NOMO-1 (cell line): ENCODE measurements around the gene PDSS1.
A peak's percentile ranks its signal among the peaks of the same experiment; 100 is the strongest.
"Not testable (repeated sequence)": the region's sequence is repeated elsewhere in the genome, so short reads cannot be mapped to it uniquely, and the experiment has no call there.

ENCODE experiments used
- DNase-seq, 2 experiments: peaks; one replicate each; lab custom pipeline; 2025; ENCODE audit not compliant: unreplicated experiment in 2 of 2; lab: John Stamatoyannopoulos, UW

Gene PDSS1

GRCh38 chr10:26697163-26697921 is at the start of gene PDSS1:
TSS of gene PDSS1 (plus strand) at chr10:26697701. CDS start at chr10:26697712, 11 bp downstream.
- DNase-seq: peak; percentile 69 to 86

- DNase-seq: not testable (repeated sequence)
Observed at GRCh38 chr10:26648245-26648636, 49.3 kb upstream of the PDSS1 start.

GRCh38 chr10:26650406-26650805 is 47.1 kb upstream of the PDSS1 start:
- DNase-seq: no peak

GRCh38 chr10:26651476-26651875 is 46.0 kb upstream of the PDSS1 start:
- DNase-seq: not testable (repeated sequence)

- DNase-seq: no peak
Observed at GRCh38 chr10:26653004-26653403, 44.5 kb upstream of the PDSS1 start.

- DNase-seq: no peak
Observed at GRCh38 chr10:26655746-26656145, 41.8 kb upstream of the PDSS1 start.

- no peak for DNase-seq
Observed at GRCh38 chr10:26662864-26663263, 34.6 kb upstream of the PDSS1 start.

- DNase-seq: peak in 1 of 2 experiments; percentile 12
Observed at GRCh38 chr10:26665080-26666048, 32.1 kb upstream of the PDSS1 start.

- no peak for DNase-seq
Observed at GRCh38 chr10:26675873-26676257, 21.6 kb upstream of the PDSS1 start.

- no peak for DNase-seq
Observed at GRCh38 chr10:26679588-26679987, 17.9 kb upstream of the PDSS1 start.

GRCh38 chr10:26681076-26681475 is 16.4 kb upstream of the PDSS1 start:
- DNase-seq: peak in 1 of 2 experiments; percentile 77

GRCh38 chr10:26681971-26682370 is 15.5 kb upstream of the PDSS1 start:
- DNase-seq: not testable (repeated sequence)

GRCh38 chr10:26682931-26683330 is 14.6 kb upstream of the PDSS1 start:
- no peak for DNase-seq

- peak in 1 of 2 experiments; percentile 64 for DNase-seq
Observed at GRCh38 chr10:26684667-26685264, 12.7 kb upstream of the PDSS1 start.

- DNase-seq: no peak
Observed at GRCh38 chr10:26685441-26685840, 12.1 kb upstream of the PDSS1 start.

GRCh38 chr10:26689399-26689798 is 8.1 kb upstream of the PDSS1 start:
- no peak for DNase-seq

GRCh38 chr10:26690731-26691475 is 6.6 kb upstream of the PDSS1 start:
- no peak for DNase-seq

GRCh38 chr10:26694536-26694935 is 3.0 kb upstream of the PDSS1 start:
- not testable (repeated sequence) for DNase-seq

- DNase-seq: peak in 1 of 2 experiments; percentile 95
Observed at GRCh38 chr10:26696786-26697162, 727 bp upstream of the PDSS1 start.

- DNase-seq: no peak
Observed at GRCh38 chr10:26697922-26698608, 564 bp downstream of the PDSS1 start.
